Muscle layer of colon (tissue), 2 donors: ENCODE data around the gene RGS7.
"Not testable (repeated sequence)": the region's sequence is repeated elsewhere in the genome, so short reads cannot be mapped to it uniquely, and the experiment has no call there.

Experiments used
- H3K27ac ChIP-seq: one replicate; pipeline ENCODE4 v1.7.0; 2013; ENCODE audit warnings: low read depth, mild to moderate bottlenecking, low read length, moderate library complexity
- H3K27me3 ChIP-seq, 2 donors: one replicate each; pipeline ENCODE4 v1.7.0; 2013; ENCODE audit warnings: low read length in 2 of 2, mild to moderate bottlenecking in 2 of 2; ENCODE audit not compliant: insufficient read depth in 2 of 2, control insufficient read depth in 1 of 2
- H3K36me3 ChIP-seq: one replicate; pipeline ENCODE4 v1.7.0; 2013; ENCODE audit warnings: mild to moderate bottlenecking, low read length; ENCODE audit not compliant: insufficient read depth
- H3K4me1 ChIP-seq: one replicate; pipeline ENCODE4 v1.7.0; 2013; ENCODE audit warnings: mild to moderate bottlenecking, low read length; ENCODE audit not compliant: insufficient read depth
- H3K4me3 ChIP-seq, 2 donors: one replicate each; pipeline ENCODE4 v1.7.0; 2013; ENCODE audit warnings: low read length in 2 of 2, low read depth in 1 of 2, mild to moderate bottlenecking in 1 of 2, moderate library complexity in 1 of 2
- H3K9ac ChIP-seq: one replicate; pipeline ENCODE4 v1.7.0; 2013; ENCODE audit warnings: low read length
- H3K9me3 ChIP-seq: one replicate; pipeline ENCODE4 v1.7.0; 2013; ENCODE audit warnings: mild to moderate bottlenecking, low read length
- donor health status: abdominal sarcoma.
- donor health status: Adenocarcinoma of cecum.

The RGS7 gene

DNA sequence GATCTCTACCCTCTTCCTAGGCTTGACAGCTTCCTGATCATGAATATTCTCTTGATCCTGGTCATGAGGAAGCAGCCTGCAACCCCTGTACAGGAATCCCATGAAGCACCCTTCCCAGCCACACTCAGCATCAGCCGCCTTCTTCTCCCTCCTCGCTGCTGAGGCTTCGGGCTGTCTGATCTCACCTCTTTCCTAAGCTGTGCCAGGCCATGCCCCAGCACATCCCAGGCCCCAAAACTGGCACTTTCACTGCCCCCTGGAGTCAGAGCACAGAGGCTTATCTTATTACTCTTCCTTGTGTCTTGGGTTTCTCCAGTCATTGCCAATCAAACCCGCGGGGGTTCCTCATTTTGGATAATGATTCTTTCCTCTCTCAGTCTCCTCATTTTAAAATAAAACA is 259.5 kb downstream of the RGS7 start:
- no peaks in the 10 kb centered on the region for H3K36me3 ChIP-seq
- H3K27ac ChIP-seq = no peak overlapping the region
- no peaks in the 10 kb centered on the region for H3K9me3 ChIP-seq
- no peaks in the 10 kb centered on the region for H3K27me3 ChIP-seq
- H3K9ac ChIP-seq = no peak overlapping the region
- no peak overlapping the region for H3K4me3 ChIP-seq
- no peaks in the 10 kb centered on the region for H3K4me1 ChIP-seq

DNA sequence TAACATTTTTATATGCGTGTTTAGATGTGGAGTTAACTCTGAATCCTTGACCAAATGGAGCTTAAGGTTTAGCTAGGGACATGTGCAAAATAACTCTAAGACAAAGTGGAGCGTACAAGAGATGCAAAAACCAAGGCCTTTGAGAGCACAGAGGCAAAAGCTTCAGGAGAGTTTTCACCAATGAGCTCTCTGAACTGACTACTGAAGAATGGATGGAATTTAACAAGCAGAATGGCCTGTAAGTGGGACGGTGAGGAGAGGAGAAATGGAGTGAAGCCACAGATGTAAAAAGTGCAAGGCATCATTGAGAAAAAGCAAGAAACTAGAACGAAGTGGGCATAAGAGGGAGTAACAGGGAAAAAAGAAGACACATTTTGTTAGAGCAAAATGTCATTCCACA is 260.0 kb downstream of the RGS7 start:
- H3K27ac ChIP-seq = no peak overlapping the region
- no peaks in the 10 kb centered on the region for H3K4me1 ChIP-seq
- no peaks in the 10 kb centered on the region for H3K36me3 ChIP-seq
- H3K4me3 ChIP-seq = no peak overlapping the region
- no peaks in the 10 kb centered on the region for H3K9me3 ChIP-seq
- no peak overlapping the region for H3K9ac ChIP-seq
- H3K27me3 ChIP-seq = no peaks in the 10 kb centered on the region

DNA sequence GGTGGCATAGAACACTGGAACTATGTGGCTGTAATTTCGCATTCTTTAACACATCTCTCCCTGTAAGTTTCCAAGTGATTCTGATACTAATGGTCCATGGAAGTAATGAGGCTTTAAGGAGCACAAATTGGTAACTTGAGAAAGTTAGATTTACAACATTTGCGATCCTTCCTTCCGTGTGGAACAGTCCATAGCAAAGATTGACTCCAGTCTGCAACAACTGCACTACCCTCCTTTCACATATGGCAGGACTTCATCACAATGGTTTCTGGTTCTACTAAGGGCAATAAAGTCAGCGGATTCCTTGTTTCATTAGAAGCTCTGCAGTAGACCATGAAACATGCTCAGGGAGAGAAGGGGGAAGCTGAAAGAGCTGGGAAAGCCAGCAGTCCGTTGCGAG is 261.2 kb downstream of the RGS7 start:
- Histone ChIP-seq H3K4me1 (no peaks in the 10 kb centered on the region), H3K36me3 (no peaks in the 10 kb centered on the region), H3K9me3 (no peaks in the 10 kb centered on the region), H3K4me3 (no peak overlapping the region), H3K27ac (no peak overlapping the region), H3K9ac (no peak overlapping the region), H3K27me3 (no peaks in the 10 kb centered on the region)

DNA sequence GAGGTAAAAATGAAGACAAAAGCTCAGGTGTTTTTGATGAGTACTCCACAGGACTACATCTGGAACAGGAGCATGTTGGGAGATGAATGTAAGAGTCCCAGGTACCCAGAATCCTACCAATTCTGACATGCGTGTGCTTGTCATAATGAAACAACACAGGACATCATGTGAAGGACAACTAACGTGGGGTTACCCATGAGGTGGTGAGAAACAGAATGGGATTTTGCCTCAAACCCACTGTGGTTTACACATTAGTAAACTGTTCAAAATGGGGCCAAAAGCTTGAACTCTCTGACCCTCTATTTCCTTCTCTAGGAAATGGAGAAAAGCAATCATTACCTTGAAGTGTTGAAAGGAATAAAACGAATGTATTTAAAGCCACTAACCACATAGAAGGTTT is 266.2 kb downstream of the RGS7 start:
- no peak overlapping the region for H3K4me3 ChIP-seq
- H3K9ac ChIP-seq = no peak overlapping the region

DNA sequence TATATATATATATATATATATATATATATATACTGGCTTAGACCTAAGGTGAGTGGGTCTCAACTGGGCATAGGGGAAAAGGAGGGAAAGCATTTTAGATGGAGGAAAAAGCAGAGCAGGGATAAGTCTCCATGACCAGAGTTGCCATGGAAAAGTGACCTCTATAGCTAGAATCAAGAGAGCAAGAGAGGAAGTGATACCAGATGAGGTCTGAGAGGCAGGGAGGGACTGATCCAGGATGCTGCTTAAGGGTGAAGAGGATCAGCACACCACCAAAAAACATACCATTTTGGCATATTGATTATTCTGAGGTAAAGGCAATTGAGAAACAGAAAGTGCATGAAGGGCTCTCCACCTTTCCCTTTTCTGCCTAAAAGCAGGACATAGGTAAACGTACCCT is 267.9 kb downstream of the RGS7 start:
- not testable (repeated sequence) for H3K27me3 ChIP-seq, H3K9me3 ChIP-seq, H3K27ac ChIP-seq, H3K36me3 ChIP-seq, H3K4me3 ChIP-seq, H3K4me1 ChIP-seq, H3K9ac ChIP-seq

More for the DNA sequence above, 266.2 kb downstream of the RGS7 start:
- no peaks in the 10 kb centered on the region for H3K36me3 ChIP-seq
- H3K4me1 ChIP-seq = no peaks in the 10 kb centered on the region
- H3K27ac ChIP-seq = no peak overlapping the region
- H3K27me3 ChIP-seq = no peaks in the 10 kb centered on the region
- H3K9me3 ChIP-seq = no peaks in the 10 kb centered on the region

DNA sequence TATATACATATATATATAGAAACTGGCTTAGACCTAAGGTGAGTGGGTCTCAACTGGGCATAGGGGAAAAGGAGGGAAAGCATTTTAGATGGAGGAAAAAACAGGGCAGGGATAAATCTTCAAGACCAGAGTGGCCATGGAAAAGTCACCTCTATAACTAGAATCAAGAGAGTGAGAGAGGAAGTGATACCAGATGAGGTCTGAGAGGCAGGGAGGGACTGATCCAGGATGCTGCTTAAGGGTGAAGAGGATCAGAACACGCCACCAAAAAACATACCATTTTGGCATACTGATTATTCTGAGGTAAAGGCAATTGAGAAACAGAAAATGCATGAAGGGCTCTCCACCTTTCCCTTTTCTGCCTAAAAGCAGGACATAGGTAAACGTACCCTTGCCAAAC is 268.9 kb downstream of the RGS7 start:
- not testable (repeated sequence) for H3K27ac ChIP-seq

DNA sequence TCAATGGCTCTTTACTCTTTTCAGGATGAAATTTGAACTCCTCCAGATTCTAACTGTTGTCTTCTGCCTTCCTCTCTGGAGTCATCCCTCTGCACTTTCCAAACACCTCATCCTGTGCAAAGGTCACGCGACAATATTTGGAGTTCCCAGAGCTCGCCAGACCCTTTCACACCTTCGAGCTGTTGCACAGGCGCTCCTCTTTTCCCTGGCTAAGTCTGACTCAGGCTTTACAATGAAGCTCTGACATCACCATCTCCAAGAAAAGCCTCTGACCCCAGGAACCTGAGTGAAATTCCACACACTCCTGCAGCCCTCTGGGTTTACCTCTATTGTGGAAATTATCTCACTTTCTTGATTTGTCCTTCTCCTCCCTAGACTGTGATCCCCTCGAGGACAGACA is 270.3 kb downstream of the RGS7 start:
- no peak overlapping the region for H3K9ac ChIP-seq
- no peak overlapping the region for H3K27ac ChIP-seq
- no peaks in the 10 kb centered on the region for H3K27me3 ChIP-seq
- no peaks in the 10 kb centered on the region for H3K36me3 ChIP-seq
- no peak overlapping the region for H3K4me3 ChIP-seq
- no peaks in the 10 kb centered on the region for H3K9me3 ChIP-seq
- H3K4me1 ChIP-seq = no peaks in the 10 kb centered on the region

More for the DNA sequence above, 268.9 kb downstream of the RGS7 start:
- not testable (repeated sequence) for H3K9me3 ChIP-seq, H3K36me3 ChIP-seq, H3K4me1 ChIP-seq, H3K4me3 ChIP-seq, H3K9ac ChIP-seq, H3K27me3 ChIP-seq

DNA sequence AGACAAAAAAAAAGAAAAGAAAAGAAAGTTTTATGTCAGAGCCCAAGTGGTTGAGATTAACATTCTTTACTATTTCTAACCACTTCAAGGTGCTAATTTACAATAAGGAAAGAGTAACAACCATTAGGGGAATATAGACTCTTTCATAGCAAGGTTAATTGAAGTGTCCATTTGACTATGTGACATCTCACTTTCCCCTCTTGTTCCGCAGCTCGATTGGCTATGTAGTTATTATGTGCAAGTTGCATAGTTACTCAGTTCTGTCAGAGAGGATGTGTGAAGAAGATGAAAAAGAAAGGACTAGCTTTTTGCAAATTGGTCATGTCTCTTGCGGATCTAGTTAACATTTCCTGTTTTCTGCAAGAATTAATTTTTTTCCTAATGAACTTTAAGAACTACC is 273.7 kb downstream of the RGS7 start:
- Histone ChIP-seq H3K27ac (no peak overlapping the region), H3K9me3 (no peaks in the 10 kb centered on the region), H3K4me3 (no peak overlapping the region), H3K4me1 (no peaks in the 10 kb centered on the region), H3K27me3 (no peaks in the 10 kb centered on the region), H3K36me3 (no peaks in the 10 kb centered on the region), H3K9ac (no peak overlapping the region)

DNA sequence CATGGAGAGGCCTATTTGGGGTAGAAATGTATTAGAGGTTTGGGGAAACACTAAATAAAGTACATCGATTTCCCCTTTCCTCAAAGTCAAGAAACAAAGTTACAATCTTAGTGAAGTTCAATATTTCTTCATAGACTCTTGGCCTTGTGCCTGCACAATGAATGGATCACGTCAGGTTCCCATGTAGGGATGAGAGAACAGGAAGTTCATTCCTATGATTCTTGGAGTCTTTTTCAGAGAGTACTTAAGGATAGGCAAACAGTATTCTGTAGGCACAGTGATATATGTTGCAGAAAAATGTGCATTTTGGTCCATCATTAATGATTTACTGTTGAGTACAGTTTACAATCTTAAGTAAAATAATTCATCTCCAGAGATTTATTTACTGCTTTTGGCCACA is 275.5 kb downstream of the RGS7 start:
- Histone ChIP-seq H3K9ac (no peak overlapping the region), H3K36me3 (no peaks in the 10 kb centered on the region), H3K4me3 (no peak overlapping the region), H3K4me1 (no peaks in the 10 kb centered on the region), H3K27me3 (no peaks in the 10 kb centered on the region), H3K9me3 (no peaks in the 10 kb centered on the region), H3K27ac (no peak overlapping the region)

DNA sequence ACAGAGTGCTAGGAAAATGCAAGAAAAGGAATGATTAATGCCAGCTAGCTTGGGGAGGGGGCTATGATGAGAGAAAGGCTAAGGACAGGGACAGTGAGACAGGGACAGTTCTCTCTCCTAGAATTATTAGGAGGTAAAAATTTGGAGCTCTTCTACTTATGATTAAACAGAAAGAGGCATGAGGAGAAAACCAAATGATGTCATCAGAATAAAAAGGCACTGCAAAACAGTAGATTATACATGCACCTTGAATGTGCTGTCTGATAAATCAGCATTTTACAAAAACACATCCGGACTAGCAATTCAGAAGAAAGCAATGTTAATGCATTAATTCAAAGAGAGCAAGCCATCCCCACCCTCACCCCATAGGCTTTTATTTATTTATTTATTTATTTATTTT is 277.5 kb downstream of the RGS7 start:
- Histone ChIP-seq H3K27me3 (no peaks in the 10 kb centered on the region), H3K4me3 (no peak overlapping the region), H3K4me1 (no peaks in the 10 kb centered on the region), H3K27ac (no peak overlapping the region), H3K9ac (no peak overlapping the region), H3K9me3 (no peaks in the 10 kb centered on the region), H3K36me3 (no peaks in the 10 kb centered on the region)

DNA sequence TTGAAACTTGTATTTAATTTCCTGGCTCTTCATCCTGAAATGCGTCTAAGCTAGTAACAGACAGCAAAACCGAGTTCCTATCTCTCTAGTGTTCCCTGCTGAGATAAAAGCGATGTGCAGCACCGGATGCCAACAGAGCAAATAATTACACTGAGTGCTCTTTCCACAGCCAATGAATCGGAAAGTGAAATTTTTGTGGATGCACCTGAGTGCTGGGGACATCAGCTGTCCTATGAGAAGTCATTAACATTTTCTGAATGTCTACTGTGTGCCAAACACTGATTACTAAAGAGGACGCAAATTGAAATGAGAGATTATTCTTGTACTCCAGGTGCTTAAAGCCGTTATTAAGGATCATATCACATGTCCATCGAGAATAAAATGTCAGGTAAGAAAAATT is 278.0 kb downstream of the RGS7 start:
- Histone ChIP-seq H3K4me1 (no peaks in the 10 kb centered on the region), H3K9me3 (no peaks in the 10 kb centered on the region), H3K9ac (no peak overlapping the region), H3K4me3 (no peak overlapping the region), H3K27ac (no peak overlapping the region), H3K36me3 (no peaks in the 10 kb centered on the region), H3K27me3 (no peaks in the 10 kb centered on the region)

DNA sequence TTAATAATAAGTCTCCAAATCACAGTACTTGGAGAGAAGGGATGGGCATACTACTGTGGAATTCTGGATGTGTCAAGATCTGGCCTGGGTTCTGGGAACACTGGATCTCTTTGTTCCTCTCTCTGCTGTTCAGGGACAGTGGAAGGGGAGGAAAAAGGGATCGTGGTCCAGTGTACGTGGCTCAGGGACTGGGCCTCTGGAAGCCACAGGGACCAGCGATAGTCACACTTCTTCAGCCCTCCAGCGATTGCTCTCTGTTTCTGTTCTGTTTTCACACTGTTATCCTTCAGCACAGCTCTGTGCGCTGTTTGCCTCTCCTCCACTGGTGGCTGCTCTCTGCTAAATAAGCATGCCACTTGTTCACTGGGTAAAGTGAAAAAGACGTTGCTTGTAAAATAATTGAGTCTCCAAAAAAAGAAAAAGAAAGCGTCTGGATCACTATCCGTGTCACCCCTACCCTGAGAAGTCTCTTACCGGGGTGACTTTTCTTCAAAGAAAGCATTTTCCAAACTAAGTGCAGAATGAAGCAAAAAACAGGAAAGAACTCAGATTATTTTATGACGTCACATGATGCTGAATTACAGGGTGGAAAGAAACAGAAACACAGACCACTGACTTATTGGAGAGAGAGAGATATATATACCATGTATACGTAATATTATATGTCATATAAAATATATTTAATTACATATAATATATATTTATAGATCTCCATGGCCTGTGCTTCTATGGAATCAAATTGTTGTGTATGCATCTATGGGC is 279.4 kb downstream of the RGS7 start:
- Histone ChIP-seq H3K27ac (no peak overlapping the region), H3K4me1 (no peaks in the 10 kb centered on the region), H3K4me3 (no peak overlapping the region), H3K36me3 (no peaks in the 10 kb centered on the region), H3K9me3 (no peaks in the 10 kb centered on the region), H3K9ac (no peak overlapping the region), H3K27me3 (no peaks in the 10 kb centered on the region)
